NOMO-1 (cell line): ENCODE data around the gene FDXR.
"Not testable (repeated sequence)": the region's sequence is repeated elsewhere in the genome, so short reads cannot be mapped to it uniquely, and the experiment has no call there.

ENCODE experiments used
- DNase-seq, 2 experiments: peaks; one replicate each; lab custom pipeline; 2025; ENCODE audit not compliant: unreplicated experiment in 2 of 2; lab: John Stamatoyannopoulos, UW

The FDXR gene

DNA sequence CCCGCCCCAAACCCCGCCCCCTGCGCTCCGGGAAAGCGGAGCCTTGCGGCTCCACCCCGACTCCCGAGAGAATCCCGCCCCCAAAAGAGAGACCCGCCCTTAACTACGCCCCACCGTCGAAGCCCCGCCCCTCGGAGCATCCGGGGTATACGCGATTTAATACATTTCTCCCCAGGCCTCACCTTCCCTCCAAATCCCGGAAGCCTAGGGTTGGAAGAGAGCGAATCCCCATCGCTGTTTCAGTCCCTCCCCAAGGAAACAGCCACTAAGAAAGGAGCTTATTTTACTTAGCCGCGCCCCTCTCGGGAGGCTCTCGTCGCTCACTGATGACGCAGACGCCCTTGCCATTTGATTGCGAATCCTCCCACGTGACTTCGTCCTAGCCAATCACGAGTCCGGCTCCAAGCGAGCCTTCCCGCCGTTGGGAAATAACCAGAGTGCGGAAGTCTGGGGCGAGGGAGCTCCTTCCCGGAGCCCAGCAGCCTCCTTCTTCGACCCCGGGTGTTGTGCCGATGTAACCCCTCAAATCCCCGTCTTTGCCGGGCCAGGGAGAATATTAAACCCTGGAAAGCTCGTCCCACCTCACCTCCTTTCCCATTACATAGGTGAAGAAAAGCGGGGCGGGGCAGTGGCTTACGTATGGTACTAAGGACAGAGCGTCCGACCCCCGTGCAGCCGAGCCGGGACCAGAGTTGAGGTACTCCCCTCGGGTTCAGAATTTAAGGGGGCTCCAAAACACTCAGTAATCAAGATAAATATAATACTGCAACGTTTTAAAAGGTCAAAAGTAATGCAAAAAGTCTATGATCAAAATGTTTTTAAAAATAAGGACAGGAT lies 461 bp upstream of the FDXR start:
- peak; percentile 96 to 99 for DNase-seq

GRCh38 chr17:74871356-74872076 lies 1.3 kb downstream of the FDXR start:
- no peak for DNase-seq

DNA sequence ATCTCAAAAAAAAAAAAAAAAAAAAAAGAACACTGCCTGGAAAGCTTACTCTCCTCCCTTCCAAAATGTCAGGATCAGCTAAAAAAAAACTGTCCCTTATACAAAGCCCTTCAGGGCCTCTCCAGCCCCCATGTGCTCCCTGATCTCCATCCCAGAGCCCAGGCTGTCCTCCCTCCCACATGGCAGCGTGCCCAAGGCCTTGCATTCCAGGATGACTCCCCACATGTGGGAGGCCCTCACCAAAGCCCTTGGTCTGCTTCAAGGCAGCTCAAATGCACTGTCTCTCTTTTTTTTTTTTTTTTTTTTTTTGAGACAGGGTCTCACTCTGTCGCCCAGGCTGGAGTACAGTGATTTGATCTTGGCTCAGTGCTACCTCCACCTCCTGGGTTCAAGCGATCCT lies 2.3 kb downstream of the FDXR start:
- DNase-seq: no peak

DNA sequence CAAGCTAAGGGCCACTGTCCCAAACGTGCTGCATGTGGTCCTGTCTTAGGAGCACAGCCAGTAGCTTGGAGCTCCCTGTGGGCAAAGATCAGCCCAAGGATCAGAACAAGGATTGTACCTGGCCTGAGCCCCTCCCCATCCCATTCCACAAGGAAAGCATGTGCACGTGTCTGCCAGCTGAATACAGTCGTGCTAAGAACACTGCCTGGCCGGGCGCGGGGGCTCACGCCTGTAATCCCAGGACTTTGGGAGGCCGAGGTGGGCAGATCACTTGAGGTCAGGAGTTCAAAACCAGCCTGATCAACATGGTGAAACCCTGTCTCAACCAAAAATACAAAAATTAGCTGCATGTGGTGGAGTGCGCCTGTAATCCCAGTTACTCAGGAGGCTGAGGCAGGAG lies 2.8 kb downstream of the FDXR start:
- not testable (repeated sequence) for DNase-seq

DNA sequence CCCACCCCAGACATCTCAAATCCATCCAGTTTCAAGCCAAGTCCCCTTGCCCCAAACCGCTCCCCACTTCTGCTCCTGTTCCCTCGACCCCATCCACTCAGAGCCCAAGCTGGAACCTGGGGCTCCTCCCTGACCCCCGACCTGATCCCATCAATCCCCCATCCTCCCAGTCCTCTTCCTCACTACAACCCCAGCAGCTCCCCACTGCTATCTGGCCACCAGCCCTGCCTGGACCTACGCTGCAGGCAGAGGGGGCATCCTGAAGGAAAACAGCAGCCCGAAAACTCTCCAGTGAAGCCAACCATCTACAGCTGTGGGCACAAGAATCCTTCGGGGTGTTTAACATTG lies 3.9 kb downstream of the FDXR start:
- DNase-seq: no peak

- DNase-seq: no peak
These were observed 4.4 kb downstream of the FDXR start for GRCh38 chr17:74868251-74868907.

DNA sequence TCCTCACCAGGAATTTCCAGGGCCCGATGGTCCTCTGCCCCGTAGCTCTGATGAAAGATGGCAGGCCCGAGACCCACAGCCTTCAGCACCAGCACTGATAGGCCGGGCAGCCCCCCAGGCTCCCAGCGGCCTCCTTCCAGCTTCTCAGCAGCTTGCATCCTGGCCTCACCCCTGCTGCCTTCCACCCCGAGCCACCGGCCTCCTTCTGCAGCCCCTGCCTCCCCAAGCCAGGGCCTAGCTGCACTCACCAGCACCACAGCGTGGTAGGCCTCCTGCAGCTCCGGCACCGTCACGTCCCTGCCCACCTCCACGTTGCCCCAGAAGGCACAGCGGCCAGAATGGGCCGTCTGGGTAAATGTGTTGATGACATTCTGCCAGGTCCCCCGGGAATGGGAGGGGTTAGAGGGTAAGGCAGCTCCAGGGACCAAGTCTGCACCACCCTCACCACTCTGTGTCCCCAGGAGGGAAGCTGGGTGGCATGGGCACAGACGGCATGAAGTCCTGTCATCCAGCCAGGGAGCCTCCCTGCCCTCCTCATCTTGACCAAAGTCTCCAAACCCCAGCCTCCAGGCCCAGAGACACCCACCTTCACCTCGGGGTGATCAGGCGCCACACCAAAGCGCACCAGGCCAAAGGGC lies 6.5 kb downstream of the FDXR start:
- no peak for DNase-seq

DNA sequence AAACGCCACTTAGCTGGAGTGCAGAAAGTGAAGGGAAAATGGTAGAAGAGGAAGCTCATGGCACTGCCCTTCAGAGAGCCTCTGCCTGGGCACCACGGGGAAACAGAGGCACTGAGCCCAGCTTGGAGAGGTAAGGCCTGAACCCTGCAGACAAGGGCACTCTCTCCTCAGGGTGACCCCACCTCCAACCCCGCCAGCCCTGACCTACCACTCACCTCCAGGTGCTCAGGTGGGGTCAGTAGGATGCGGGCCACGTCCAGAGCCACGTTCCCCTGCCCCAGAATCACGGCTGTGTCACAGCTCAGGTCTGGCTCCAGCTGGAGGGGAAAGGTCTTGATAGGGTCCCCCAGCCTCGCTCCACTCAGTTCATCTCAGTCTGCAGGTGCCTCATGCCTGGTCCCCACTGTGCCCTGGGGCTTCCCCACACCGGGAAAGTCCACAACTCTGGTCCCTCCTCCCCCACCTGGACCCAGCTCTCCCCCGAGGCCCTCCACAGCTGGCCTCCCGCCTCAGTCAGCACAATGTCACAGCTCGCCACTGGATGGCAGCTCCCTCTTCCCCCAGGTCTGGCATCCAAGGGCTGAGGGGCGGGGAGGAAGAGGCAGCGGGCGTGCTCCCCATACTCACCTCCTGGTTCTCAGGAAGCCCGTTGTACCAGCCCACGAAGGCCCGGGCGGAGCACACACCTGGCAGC lies 7.1 kb downstream of the FDXR start:
- no peak for DNase-seq

- DNase-seq: peak; percentile 40 to 56
These were observed 7.9 kb downstream of the FDXR start for GRCh38 chr17:74864866-74865395.

DNA sequence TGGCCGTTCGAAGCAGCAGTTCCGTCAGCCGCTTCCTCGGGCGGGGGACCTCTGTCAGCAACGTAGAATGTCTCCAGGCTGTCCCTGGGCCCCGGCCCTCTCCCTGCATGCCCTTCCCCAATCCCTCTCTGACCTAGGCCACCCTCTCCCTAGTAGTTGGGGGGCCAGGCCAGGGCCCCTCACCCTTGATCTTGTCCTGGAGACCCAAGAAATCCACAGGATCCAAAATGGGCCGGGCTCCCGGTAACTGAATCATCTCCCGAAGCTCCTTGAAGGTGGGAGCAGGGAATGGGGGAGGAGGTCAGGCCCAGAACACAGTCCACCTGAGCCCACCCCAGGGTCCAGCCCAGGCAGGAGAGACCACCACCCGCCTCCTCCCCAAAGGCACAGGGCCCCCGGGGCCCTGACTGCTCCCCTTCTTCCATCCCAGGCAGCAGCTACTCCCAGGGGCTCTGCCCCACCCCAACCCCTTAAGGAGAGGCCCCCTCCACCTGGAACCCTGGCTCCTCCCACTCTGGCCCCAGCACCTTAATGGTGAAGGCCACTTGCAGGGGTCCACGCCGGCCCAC lies 8.4 kb downstream of the FDXR start:
- no peak for DNase-seq

DNA sequence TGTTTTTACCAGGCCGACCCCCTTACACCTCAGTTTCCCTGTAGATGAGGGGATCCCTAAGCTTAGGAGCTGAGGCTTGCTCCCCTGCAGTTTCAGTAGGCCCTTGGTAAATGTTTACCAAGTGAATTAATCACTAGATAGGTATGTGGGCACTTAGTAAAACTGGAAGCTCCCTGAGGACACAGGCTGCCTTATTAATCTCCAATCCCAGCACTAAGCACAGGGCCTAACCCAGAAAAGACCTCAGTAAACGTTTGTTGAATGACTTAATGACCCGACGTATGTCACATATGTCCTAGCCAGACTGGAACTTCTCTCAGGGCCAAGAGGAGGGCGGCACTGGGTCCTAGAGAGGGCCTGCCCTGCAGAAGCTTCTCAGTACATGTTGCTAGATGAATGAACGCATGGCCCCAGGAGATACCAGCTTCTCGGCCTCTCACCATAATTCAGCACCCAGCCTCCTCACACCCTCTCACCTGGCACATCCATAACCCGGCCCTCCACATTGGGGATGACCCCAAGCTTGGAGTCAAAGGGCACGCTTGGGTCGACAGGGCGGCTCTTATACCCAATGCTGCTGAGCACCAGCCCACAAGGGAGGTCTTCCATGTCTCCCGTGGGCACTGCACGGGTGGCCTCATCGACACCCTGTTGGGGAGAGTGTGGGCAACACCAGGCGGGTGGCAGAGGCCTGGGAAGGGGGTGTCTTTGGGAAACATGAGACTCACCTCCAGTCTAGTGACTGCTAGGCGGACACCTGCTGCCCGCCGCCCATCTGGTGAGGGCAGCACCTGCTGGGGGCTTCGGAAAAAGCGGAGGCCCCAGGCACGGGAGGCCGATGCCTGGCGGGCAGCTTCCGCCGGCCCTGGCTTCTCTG lies 9.1 kb downstream of the FDXR start:
- DNase-seq: no peak

DNA sequence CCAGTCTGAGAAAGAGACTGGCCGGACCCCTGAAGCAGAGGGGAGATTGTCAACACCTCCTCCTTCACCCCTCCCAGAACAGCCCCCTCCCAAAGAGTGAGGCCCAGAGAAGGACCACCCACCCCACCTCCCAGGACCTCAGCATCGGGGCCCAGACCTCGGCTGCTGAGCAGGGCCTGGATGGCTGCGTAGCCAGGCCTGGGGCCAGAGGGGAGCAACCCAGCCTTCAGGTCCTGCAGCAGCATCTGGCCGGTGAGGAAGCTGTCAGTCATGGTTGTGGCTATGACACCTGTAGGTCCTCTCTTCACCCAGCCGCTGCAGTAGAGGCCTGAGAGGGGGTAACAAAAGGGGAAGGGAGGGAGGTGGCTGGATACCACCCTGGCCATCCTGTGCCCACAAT lies 9.9 kb downstream of the FDXR start:
- no peak for DNase-seq

GRCh38 chr17:74862108-74862901 lies 10.5 kb downstream of the FDXR start:
- peak; percentile 22 to 33 for DNase-seq

DNA sequence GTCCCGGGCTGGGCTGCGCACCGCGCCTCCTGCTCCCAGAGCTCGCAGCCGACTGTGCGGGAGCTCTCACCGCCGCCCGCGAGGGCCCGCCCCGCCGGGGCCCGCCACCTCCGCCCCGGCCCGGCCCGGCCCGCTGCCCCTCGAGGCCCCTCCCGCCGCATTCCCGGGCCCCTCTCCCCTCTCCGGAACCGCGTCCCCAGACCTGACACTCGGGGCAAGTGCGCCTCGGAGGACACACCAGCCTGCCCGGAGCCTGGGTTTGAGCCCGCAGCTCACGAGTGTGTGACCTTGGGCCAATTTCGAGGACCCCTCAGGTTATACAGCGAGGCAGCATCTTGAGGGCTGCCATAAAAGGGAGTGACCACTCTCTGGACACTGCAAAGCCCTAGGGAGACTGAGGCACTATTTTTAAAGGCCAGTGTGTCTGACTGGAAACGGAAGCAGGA lies 11.1 kb downstream of the FDXR start:
- DNase-seq: no peak

DNA sequence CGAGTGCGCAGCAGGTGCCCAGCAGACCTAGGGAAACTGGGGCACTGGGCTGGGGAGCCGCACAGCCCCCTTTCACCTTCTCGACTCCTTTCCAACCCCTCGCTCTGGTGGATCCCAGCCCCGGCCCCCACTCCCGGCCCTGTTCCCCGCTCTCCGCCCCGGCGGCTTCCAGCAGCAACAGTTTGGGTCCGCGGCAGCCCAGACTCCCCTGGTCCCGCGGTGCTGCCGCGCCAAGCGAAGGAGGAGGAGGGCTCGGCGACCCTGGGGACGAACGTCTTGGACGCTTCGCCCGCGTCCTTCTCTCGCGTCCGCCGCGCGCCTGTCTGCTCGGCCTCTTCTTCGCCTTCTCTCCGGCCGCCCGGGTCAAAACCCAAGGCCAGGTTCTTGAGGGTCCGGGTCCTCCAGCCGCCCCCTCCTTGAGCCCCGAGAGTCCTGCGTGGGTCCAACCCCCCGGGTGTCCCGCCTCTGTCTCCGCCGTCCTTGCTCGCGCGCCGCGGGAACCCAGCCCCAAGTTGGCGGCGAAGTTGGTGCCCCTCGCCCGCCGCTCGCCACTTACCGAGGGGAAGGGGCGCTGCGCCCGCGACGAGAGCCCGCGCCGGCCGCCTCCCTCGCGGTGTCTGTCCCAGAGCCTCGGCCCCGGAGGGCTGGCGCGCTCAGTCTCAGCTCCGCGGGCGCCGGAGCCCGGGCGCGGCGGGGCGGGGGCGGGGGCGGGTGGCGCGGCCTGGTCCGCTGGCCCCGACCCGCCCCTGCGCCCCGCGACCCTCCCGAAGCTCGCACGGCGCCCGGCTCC lies 11.7 kb downstream of the FDXR start:
- DNase-seq: no peak

- DNase-seq: no peak
These were observed 12.4 kb downstream of the FDXR start for GRCh38 chr17:74860229-74860871.
